Subcutaneous adipose tissue (tissue), 4 donors: ENCODE results near the gene IGF1. TPM values are rescaled to one million over a fixed set of nuclear protein-coding genes. Genes with fewer than 3 reads are reported as not detected.

Experiments used
- total RNA-seq, 4 donors: library from RNA; depleted of rRNA; stranded (reverse); fragments of >200 nt; gene quantifications; one replicate each; pipeline ENCODE4 v1.1.0, GENCODE V29; 2016
- TF ChIP-seq, protein P1 (sequence below): fragments of 450-650 bp; IDR thresholded peaks from one replicate; pipeline ENCODE4 v1.5.1; 2016; ENCODE audit warnings: low read depth, mild to moderate bottlenecking, control low read depth, antibody characterized with exemption, moderate library complexity

IGF1 gene
- total RNA-seq, 4 donors from 2014 or later = 60.3 to 354 (median 140) TPM

- TF ChIP-seq, protein P1, sequence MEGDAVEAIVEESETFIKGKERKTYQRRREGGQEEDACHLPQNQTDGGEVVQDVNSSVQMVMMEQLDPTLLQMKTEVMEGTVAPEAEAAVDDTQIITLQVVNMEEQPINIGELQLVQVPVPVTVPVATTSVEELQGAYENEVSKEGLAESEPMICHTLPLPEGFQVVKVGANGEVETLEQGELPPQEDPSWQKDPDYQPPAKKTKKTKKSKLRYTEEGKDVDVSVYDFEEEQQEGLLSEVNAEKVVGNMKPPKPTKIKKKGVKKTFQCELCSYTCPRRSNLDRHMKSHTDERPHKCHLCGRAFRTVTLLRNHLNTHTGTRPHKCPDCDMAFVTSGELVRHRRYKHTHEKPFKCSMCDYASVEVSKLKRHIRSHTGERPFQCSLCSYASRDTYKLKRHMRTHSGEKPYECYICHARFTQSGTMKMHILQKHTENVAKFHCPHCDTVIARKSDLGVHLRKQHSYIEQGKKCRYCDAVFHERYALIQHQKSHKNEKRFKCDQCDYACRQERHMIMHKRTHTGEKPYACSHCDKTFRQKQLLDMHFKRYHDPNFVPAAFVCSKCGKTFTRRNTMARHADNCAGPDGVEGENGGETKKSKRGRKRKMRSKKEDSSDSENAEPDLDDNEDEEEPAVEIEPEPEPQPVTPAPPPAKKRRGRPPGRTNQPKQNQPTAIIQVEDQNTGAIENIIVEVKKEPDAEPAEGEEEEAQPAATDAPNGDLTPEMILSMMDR = no peak
Measured at GRCh38 chr12:102481705-102482425, 1.5 kb upstream of the IGF1 start.

- TF ChIP-seq, protein P1 = no peak
Measured at GRCh38 chr12:102479939-102480338, 424 bp downstream of the IGF1 start.

- TF ChIP-seq, protein P1 = no peak
Measured at GRCh38 chr12:102479099-102479885, 1.1 kb downstream of the IGF1 start.

GRCh38 chr12:102478405-102479098, 1.8 kb downstream of the IGF1 start:
- TF ChIP-seq, protein P1 = no peak

- TF ChIP-seq, protein P1 = no peak
Measured at GRCh38 chr12:102475355-102475754, 5.0 kb downstream of the IGF1 start.

DNA sequence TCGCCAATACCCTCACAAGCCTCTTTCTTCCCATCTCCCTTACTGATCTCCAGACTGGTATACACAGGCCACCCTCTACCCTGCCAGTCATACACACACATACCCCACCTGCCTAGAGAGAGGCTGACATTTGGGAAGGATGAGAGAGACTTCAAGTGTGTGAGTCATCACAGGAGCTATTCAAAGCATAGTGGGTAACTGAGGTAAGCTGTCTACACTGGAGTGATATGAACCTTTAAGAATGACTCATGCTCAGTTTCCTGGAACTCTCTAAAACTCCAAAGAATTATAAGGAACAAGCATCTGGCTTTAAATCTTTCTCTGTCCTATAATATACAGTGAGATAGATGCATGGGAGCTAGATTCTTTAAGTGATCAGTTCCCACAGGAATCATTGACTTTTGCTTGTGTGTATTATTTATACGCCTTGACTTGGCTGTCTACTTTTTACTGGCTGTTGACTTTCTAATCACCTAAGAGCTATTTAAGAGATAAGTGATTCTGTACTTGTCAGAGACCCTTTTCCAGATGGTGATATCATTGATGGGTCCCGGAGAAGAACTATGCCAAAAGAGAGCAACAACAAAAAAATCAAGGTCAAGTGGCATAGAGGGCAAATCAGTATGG, 5.8 kb downstream of the IGF1 start:
- TF ChIP-seq, protein P1 = no peak
